MG63 (cell line): ENCODE results near the gene CD84. TPM values are rescaled to one million over a fixed set of nuclear protein-coding genes. Genes with fewer than 3 reads are reported as not detected.
"Not testable (repeated sequence)": the region's sequence is repeated elsewhere in the genome, so short reads cannot be mapped to it uniquely, and the experiment has no call there.

Experiments
- DNase-seq: peaks from one replicate; pipeline ENCODE4 v3.0.0-alpha.2; 2020
- H3K27me3 ChIP-seq: fragments of 250-450 bp; sonication (Bioruptor Pico); 2 replicates; pipeline ENCODE4 v1.5.1; 2020; ENCODE audit warnings: mild to moderate bottlenecking, moderate library complexity
- H3K36me3 ChIP-seq: fragments of 250-450 bp; sonication (Bioruptor Pico); 2 replicates; pipeline ENCODE4 v1.5.1; 2020; ENCODE audit warnings: mild to moderate bottlenecking, moderate library complexity
- H3K4me3 ChIP-seq: fragments of 250-450 bp; sonication (Bioruptor Pico); 2 replicates; pipeline ENCODE4 v1.5.1; 2020; ENCODE audit warnings: mild to moderate bottlenecking, moderate library complexity
- H3K9me3 ChIP-seq: fragments of 250-450 bp; sonication (Bioruptor Pico); 2 replicates; pipeline ENCODE4 v1.5.1; 2020; ENCODE audit warnings: mild to moderate bottlenecking, moderate library complexity
- total RNA-seq: library from RNA; depleted of rRNA; stranded (reverse); fragments of >200 nt; shearing (Covaris generic); gene quantifications from 2 replicates; pipeline ENCODE4 v1.2.3, GENCODE V29; 2014; ENCODE audit warnings: low replicate concordance

Gene CD84
- total RNA-seq, 1 experiment from 2014 or later: not detected

GRCh38 chr1:160560806-160561205, 18.5 kb downstream of the CD84 start:
- no peak overlapping the region for H3K4me3 ChIP-seq

GRCh38 chr1:160560045-160560705, 19.1 kb downstream of the CD84 start:
- no peak for DNase-seq
- Histone ChIP-seq H3K27me3 (no peaks in the 10 kb centered on the region), H3K4me3 (no peak overlapping the region), H3K9me3 (peaks cover 6% of the 10 kb centered on the region; the same call in 1 of the 2 replicates), H3K36me3 (no peaks in the 10 kb centered on the region)

More at GRCh38 chr1:160560806-160561205, 18.5 kb downstream of the CD84 start:
- DNase-seq: no peak
- Histone ChIP-seq H3K36me3 (no peaks in the 10 kb centered on the region), H3K9me3 (peaks cover 6% of the 10 kb centered on the region; the same call in 1 of the 2 replicates), H3K27me3 (no peaks in the 10 kb centered on the region)

- not testable (repeated sequence) for DNase-seq, H3K4me3 ChIP-seq, H3K9me3 ChIP-seq, H3K27me3 ChIP-seq, H3K36me3 ChIP-seq
Measured at GRCh38 chr1:160559437-160559836, 19.9 kb downstream of the CD84 start.

- Histone ChIP-seq H3K36me3 (no peaks in the 10 kb centered on the region), H3K27me3 (no peaks in the 10 kb centered on the region), H3K9me3 (peaks cover 6% of the 10 kb centered on the region; the same call in 1 of the 2 replicates), H3K4me3 (no peak overlapping the region)
- DNase-seq: no peak
Measured at GRCh38 chr1:160558660-160559380, 20.5 kb downstream of the CD84 start.

GRCh38 chr1:160553778-160554177, 25.5 kb downstream of the CD84 start:
- no peaks in the 10 kb centered on the region; the same call in 1 of the 2 replicates for H3K27me3 ChIP-seq
- no peaks in the 10 kb centered on the region for H3K36me3 ChIP-seq
- H3K9me3 ChIP-seq: no peaks in the 10 kb centered on the region

GRCh38 chr1:160552425-160552824, 26.9 kb downstream of the CD84 start:
- Histone ChIP-seq H3K4me3 (no peak overlapping the region), H3K36me3 (no peaks in the 10 kb centered on the region), H3K9me3 (no peaks in the 10 kb centered on the region), H3K27me3 (no peaks in the 10 kb centered on the region; the same call in 1 of the 2 replicates)
- no peak for DNase-seq

More at GRCh38 chr1:160553778-160554177, 25.5 kb downstream of the CD84 start:
- H3K4me3 ChIP-seq: no peak overlapping the region
- no peak for DNase-seq

- DNase-seq: no peak
- H3K4me3 ChIP-seq: no peak overlapping the region
- no peaks in the 10 kb centered on the region for H3K9me3 ChIP-seq
- no peaks in the 10 kb centered on the region; the same call in 1 of the 2 replicates for H3K27me3 ChIP-seq
- no peaks in the 10 kb centered on the region for H3K36me3 ChIP-seq
Measured at GRCh38 chr1:160550572-160551034, 28.7 kb downstream of the CD84 start.

GRCh38 chr1:160549665-160550006, 29.7 kb downstream of the CD84 start:
- Histone ChIP-seq H3K36me3 (no peaks in the 10 kb centered on the region), H3K27me3 (no peaks in the 10 kb centered on the region; the same call in 1 of the 2 replicates), H3K9me3 (no peaks in the 10 kb centered on the region), H3K4me3 (no peak overlapping the region)
- DNase-seq: no peak

GRCh38 chr1:160548960-160549664, 30.2 kb downstream of the CD84 start:
- Histone ChIP-seq H3K27me3 (no peaks in the 10 kb centered on the region; the same call in 1 of the 2 replicates), H3K9me3 (no peaks in the 10 kb centered on the region), H3K36me3 (no peaks in the 10 kb centered on the region), H3K4me3 (no peak overlapping the region)
- DNase-seq: no peak

- DNase-seq: no peak
- Histone ChIP-seq H3K9me3 (no peaks in the 10 kb centered on the region), H3K36me3 (no peaks in the 10 kb centered on the region), H3K27me3 (no peaks in the 10 kb centered on the region; the same call in 1 of the 2 replicates), H3K4me3 (no peak overlapping the region)
Measured at GRCh38 chr1:160548183-160548582, 31.1 kb downstream of the CD84 start.

GRCh38 chr1:160547422-160547821, 31.9 kb downstream of the CD84 start:
- Histone ChIP-seq H3K4me3 (no peak overlapping the region), H3K9me3 (no peaks in the 10 kb centered on the region), H3K27me3 (no peaks in the 10 kb centered on the region)

GRCh38 chr1:160546942-160547341, 32.4 kb downstream of the CD84 start:
- Histone ChIP-seq H3K9me3 (no peaks in the 10 kb centered on the region), H3K36me3 (no peaks in the 10 kb centered on the region), H3K4me3 (no peak overlapping the region), H3K27me3 (no peaks in the 10 kb centered on the region)
- no peak for DNase-seq

More at GRCh38 chr1:160547422-160547821, 31.9 kb downstream of the CD84 start:
- no peaks in the 10 kb centered on the region for H3K36me3 ChIP-seq
- no peak for DNase-seq

GRCh38 chr1:160544647-160545046, 34.6 kb downstream of the CD84 start:
- Histone ChIP-seq H3K27me3 (no peaks in the 10 kb centered on the region), H3K36me3 (no peaks in the 10 kb centered on the region), H3K9me3 (no peaks in the 10 kb centered on the region), H3K4me3 (no peak overlapping the region)
- DNase-seq: no peak

GRCh38 chr1:160542303-160542945, 36.9 kb downstream of the CD84 start:
- Histone ChIP-seq H3K27me3 (no peaks in the 10 kb centered on the region), H3K36me3 (no peaks in the 10 kb centered on the region), H3K4me3 (no peak overlapping the region), H3K9me3 (no peaks in the 10 kb centered on the region)
- no peak for DNase-seq

GRCh38 chr1:160541622-160542302, 37.5 kb downstream of the CD84 start:
- no peak for DNase-seq
- H3K4me3 ChIP-seq: no peak overlapping the region

GRCh38 chr1:160540859-160541233, 38.5 kb downstream of the CD84 start:
- no peak overlapping the region for H3K4me3 ChIP-seq
- DNase-seq: no peak

More at GRCh38 chr1:160541622-160542302, 37.5 kb downstream of the CD84 start:
- Histone ChIP-seq H3K27me3 (no peaks in the 10 kb centered on the region), H3K36me3 (no peaks in the 10 kb centered on the region), H3K9me3 (no peaks in the 10 kb centered on the region)

More at GRCh38 chr1:160540859-160541233, 38.5 kb downstream of the CD84 start:
- no peaks in the 10 kb centered on the region for H3K9me3 ChIP-seq
- no peaks in the 10 kb centered on the region for H3K36me3 ChIP-seq
- H3K27me3 ChIP-seq: no peaks in the 10 kb centered on the region
